Ovary (tissue), 3 donors: Measurements from ENCODE around the gene CCDC33.

Experiments
- CTCF ChIP-seq, 3 donors: fragments of 450-650 bp in 2 of 3; fragments of 200-600 bp in 1 of 3; IDR thresholded peaks; one replicate each; pipeline versions ENCODE4 v1.5.1 to v1.8.0; 2016 to 2022; ENCODE audit warnings: antibody characterized with exemption in 3 of 3, mild to moderate bottlenecking in 1 of 3
- EP300 ChIP-seq: sonication (generic); formaldehyde crosslinking; IDR thresholded peaks from one replicate; pipeline ENCODE4 v1.6.1; 2017; ENCODE audit warnings: antibody characterized with exemption
- donor health status: DM: no; HTN: no; CAD: no.

GRCh38 chr15:74327756-74328155 lies 91.6 kb downstream of the CCDC33 start:
- no peak for TF ChIP-seq EP300
- TF ChIP-seq CTCF (IDR thresholded peaks at IDR 0.05), result no peak
